ENCODE measurements around the gene GPR107. TPM values are rescaled to one million over a fixed set of nuclear protein-coding genes. Genes with fewer than 3 reads are reported as not detected.
"Not testable (repeated sequence)": the region's sequence is repeated elsewhere in the genome, so short reads cannot be mapped to it uniquely, and the experiment has no call there.

The GPR107 gene
- total RNA-seq, 2 experiments from 2014 or later: 10.4 to 24.3 TPM

DNA sequence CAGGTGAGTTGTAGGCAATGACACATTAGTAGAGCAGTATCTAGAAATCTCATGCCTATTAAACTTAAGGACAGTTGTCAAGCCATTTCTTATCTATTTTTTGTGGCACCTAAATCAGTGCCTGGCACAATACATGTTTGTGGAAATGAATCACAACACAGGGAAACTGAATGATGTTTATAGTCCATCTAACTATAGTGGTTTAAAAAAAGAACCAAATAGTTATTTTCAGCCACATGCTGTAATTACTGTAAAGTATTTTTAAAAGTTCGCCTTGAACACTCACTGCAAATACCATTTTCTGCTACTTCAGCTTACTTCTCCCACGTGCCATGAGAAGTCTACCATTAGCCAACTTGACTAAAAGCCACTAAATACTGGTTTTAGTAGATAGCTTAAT, 32.6 kb upstream of the GPR107 start:
- Histone ChIP-seq H3K4me3 (ENCODE audit: low read depth, low read length, poor library complexity, severe bottlenecking) (no peak overlapping the region), H3K4me2 (ENCODE audit: low read length) (peak overlapping the region; percentile 28; the same call in 1 of the 2 replicates), H3K4me1 (ENCODE audit: insufficient read depth, low read length, poor library complexity, severe bottlenecking) (peaks cover 86% of the 10 kb centered on the region), H4K20me1 (ENCODE audit: insufficient read depth, low read length) (peaks cover 10% of the 10 kb centered on the region; the same call in 1 of the 2 replicates), H3K79me2 (ENCODE audit: insufficient read depth, low read depth, low read length) (peaks cover 100% of the 10 kb centered on the region), H3K9me2 (ENCODE audit: insufficient read depth, low read length) (no peaks in the 10 kb centered on the region), H2AFZ (ENCODE audit: low read length) (no peak overlapping the region), H3K36me3 (ENCODE audit: insufficient read depth, low read length) (peaks cover 43% of the 10 kb centered on the region), H3K9me3 (ENCODE audit: low read length) (peaks cover 2% of the 10 kb centered on the region; the same call in 1 of the 2 replicates), H3K27ac (ENCODE audit: low read depth, low read length, poor library complexity, severe bottlenecking) (peak overlapping the region; percentile 28)
- no TSS peak for BruUV-seq (replicated peaks)
- no peak for DNase-seq (ENCODE audit: low spot score)
- no peak for TF ChIP-seq EZH2phosphoT487 (IDR thresholded peaks at IDR 0.05; ENCODE audit: borderline replicate concordance, low read depth, low read length)
- TF ChIP-seq, protein P1, sequence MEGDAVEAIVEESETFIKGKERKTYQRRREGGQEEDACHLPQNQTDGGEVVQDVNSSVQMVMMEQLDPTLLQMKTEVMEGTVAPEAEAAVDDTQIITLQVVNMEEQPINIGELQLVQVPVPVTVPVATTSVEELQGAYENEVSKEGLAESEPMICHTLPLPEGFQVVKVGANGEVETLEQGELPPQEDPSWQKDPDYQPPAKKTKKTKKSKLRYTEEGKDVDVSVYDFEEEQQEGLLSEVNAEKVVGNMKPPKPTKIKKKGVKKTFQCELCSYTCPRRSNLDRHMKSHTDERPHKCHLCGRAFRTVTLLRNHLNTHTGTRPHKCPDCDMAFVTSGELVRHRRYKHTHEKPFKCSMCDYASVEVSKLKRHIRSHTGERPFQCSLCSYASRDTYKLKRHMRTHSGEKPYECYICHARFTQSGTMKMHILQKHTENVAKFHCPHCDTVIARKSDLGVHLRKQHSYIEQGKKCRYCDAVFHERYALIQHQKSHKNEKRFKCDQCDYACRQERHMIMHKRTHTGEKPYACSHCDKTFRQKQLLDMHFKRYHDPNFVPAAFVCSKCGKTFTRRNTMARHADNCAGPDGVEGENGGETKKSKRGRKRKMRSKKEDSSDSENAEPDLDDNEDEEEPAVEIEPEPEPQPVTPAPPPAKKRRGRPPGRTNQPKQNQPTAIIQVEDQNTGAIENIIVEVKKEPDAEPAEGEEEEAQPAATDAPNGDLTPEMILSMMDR (conservative IDR thresholded peaks at IDR 0.05; ENCODE audit: low read length): no peak
- CTCF ChIA-PET (ENCODE audit: unreplicated experiment): no interaction called here
- intact Hi-C loops (cut with micrococcal nuclease; ENCODE audit: unreplicated experiment): no loop called here
- POLR2A ChIA-PET: interaction anchor here (0.7 to 3.0 kb wide), 4 partner anchors 12 to 27 kb away, joined by 3 to 11 read pairs (median 3); no protein-coding TSS in a partner anchor

DNA sequence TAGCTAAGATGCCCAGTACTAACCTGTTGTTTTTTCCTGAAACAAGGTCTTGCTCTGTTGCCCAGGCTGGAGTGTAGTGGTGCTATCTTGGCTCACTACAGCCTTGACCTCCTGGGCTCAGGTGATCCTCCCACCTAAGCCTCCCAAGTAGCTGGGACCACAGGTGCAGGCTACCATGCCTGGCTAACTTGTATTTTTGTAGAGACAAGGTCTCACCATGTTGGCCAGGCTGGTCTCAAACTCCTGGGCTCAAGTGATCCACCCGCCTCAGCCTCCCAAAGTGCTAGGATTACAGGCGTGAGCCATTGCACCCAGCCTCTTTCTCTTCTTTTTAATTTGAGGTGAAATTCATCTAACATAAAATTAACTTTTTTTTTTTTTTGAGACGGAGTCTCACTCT, 31.9 kb upstream of the GPR107 start:
- H4K20me1 ChIP-seq (ENCODE audit: insufficient read depth, low read length): peaks cover 11% of the 10 kb centered on the region; the same call in 1 of the 2 replicates
- peaks cover 36% of the 10 kb centered on the region for H3K36me3 ChIP-seq (ENCODE audit: insufficient read depth, low read length)
- H3K4me3 ChIP-seq (ENCODE audit: low read depth, low read length, poor library complexity, severe bottlenecking); H2AFZ ChIP-seq (ENCODE audit: low read length); DNase-seq (ENCODE audit: low spot score); CTCF ChIA-PET (ENCODE audit: unreplicated experiment); BruUV-seq (replicated peaks); H3K9me3 ChIP-seq (ENCODE audit: low read length); H3K27ac ChIP-seq (ENCODE audit: low read depth, low read length, poor library complexity, severe bottlenecking); intact Hi-C loops (cut with micrococcal nuclease; ENCODE audit: unreplicated experiment); H3K9me2 ChIP-seq (ENCODE audit: insufficient read depth, low read length): not testable (repeated sequence)
- H3K79me2 ChIP-seq (ENCODE audit: insufficient read depth, low read depth, low read length): peaks cover 100% of the 10 kb centered on the region
- POLR2A ChIA-PET: interaction anchor here (0.6 to 3.0 kb wide), 4 partner anchors 8 to 27 kb away, joined by 3 to 11 read pairs (median 4); no protein-coding TSS in a partner anchor
- H3K4me2 ChIP-seq (ENCODE audit: low read length): peak overlapping the region; percentile 28
- H3K4me1 ChIP-seq (ENCODE audit: insufficient read depth, low read length, poor library complexity, severe bottlenecking): peaks cover 93% of the 10 kb centered on the region

DNA sequence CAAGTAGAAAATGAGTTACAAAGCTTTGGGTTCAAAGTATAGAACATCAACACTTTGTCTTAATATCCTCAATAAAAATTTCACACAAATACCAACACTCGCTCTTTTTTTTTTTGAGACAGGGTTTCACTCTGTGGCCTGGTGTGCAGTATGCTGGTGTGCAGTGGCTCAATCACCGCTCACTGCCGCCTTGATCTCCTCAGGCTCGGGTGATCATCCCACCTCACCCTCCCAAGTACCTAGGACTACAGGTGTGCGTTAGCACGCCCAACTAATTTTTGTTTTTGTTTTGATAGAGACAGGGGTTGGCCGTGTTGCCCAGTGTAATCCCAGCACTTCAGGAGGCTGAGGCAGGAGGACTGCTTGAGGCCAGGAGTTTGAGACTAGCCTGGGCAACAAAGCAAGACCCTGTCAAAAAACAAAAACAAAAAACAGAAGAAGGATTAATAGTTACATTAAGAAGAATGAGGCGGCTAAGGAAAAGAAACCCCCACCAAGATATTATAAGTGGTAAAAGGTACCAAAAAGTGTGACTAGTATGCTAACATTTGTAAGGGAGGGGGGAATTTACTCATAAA, 31.1 kb upstream of the GPR107 start:
- POLR2A ChIA-PET: interaction anchor here (0.6 to 3.0 kb wide), 5 partner anchors 8 to 27 kb away, joined by 3 to 11 read pairs (median 4); no protein-coding TSS in a partner anchor
- Histone ChIP-seq H3K79me2 (ENCODE audit: insufficient read depth, low read depth, low read length) (peaks cover 100% of the 10 kb centered on the region), H3K4me1 (ENCODE audit: insufficient read depth, low read length, poor library complexity, severe bottlenecking) (peaks cover 98% of the 10 kb centered on the region), H3K27ac (ENCODE audit: low read depth, low read length, poor library complexity, severe bottlenecking) (peak overlapping the region; percentile 70), H3K9me3 (ENCODE audit: low read length) (no peaks in the 10 kb centered on the region), H3K4me3 (ENCODE audit: low read depth, low read length, poor library complexity, severe bottlenecking) (peak overlapping the region; percentile 10), H3K9me2 (ENCODE audit: insufficient read depth, low read length) (no peaks in the 10 kb centered on the region), H4K20me1 (ENCODE audit: insufficient read depth, low read length) (peaks cover 19% of the 10 kb centered on the region; the same call in 1 of the 2 replicates), H3K36me3 (ENCODE audit: insufficient read depth, low read length) (peaks cover 33% of the 10 kb centered on the region), H2AFZ (ENCODE audit: low read length) (no peak overlapping the region), H3K4me2 (ENCODE audit: low read length) (peak overlapping the region; percentile 49)
- no TSS peak for BruUV-seq (replicated peaks)
- DNase-seq (ENCODE audit: low spot score): no peak
- CTCF ChIA-PET (ENCODE audit: unreplicated experiment): no interaction called here
- intact Hi-C loops (cut with micrococcal nuclease; ENCODE audit: unreplicated experiment): no loop called here
- no peak for TF ChIP-seq EZH2phosphoT487 (IDR thresholded peaks at IDR 0.05; ENCODE audit: borderline replicate concordance, low read depth, low read length)
- TF ChIP-seq, protein P1 (conservative IDR thresholded peaks at IDR 0.05; ENCODE audit: low read length): no peak
